DND-41 (cell line): Measurements from ENCODE around the gene ERO1B.

Source experiments
- EZH2 ChIP-seq: IDR thresholded peaks from 3 replicates; pipeline ENCODE4 v1.6.1; 2012; ENCODE audit warnings: borderline replicate concordance, low read depth, mild to moderate bottlenecking, moderate library complexity, low read length, inconsistent platforms; ENCODE audit not compliant: severe bottlenecking
- TF ChIP-seq, protein P1 (sequence below): IDR thresholded peaks from 2 replicates; pipeline ENCODE4 v1.5.1; 2012; ENCODE audit warnings: borderline replicate concordance, low read length, moderate library complexity, mild to moderate bottlenecking; ENCODE audit not compliant: poor library complexity, severe bottlenecking; ENCODE audit errors: extremely low read depth

DNA sequence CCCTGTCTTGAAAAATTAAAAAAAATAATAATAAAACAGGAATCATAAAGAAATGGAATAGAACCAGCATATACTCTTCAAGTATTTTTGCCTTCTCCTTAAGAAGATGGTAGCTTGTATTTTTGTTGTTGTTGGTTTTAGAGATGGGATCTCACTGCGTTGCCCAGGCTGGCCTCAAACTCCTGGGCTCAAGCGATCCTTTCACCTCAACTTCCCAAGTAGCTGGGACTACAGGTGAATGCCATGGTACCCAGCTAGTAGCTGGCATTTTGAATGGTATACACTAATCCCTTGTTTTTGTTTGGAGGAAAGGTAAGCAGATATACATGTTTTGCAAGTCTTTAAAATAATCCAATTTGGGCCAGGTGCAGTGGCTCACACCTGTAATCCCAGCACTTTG is 34.7 kb upstream of the ERO1B start:
- TF ChIP-seq, protein P1, sequence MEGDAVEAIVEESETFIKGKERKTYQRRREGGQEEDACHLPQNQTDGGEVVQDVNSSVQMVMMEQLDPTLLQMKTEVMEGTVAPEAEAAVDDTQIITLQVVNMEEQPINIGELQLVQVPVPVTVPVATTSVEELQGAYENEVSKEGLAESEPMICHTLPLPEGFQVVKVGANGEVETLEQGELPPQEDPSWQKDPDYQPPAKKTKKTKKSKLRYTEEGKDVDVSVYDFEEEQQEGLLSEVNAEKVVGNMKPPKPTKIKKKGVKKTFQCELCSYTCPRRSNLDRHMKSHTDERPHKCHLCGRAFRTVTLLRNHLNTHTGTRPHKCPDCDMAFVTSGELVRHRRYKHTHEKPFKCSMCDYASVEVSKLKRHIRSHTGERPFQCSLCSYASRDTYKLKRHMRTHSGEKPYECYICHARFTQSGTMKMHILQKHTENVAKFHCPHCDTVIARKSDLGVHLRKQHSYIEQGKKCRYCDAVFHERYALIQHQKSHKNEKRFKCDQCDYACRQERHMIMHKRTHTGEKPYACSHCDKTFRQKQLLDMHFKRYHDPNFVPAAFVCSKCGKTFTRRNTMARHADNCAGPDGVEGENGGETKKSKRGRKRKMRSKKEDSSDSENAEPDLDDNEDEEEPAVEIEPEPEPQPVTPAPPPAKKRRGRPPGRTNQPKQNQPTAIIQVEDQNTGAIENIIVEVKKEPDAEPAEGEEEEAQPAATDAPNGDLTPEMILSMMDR: no peak
- TF ChIP-seq EZH2: no peak
